Measurements from ENCODE around the gene XBP1. TPM values are rescaled to one million over a fixed set of nuclear protein-coding genes. Genes with fewer than 3 reads are reported as not detected.

XBP1 gene
- total and polyA plus RNA-seq, 10 of the 15 experiments (the other 5 are each of a cell fraction or from before 2014, with no cell fraction given) = 44.5 to 313 (median 149) TPM

- TF ChIP-seq ZSCAN29 (IDR thresholded peaks at IDR 0.05) (0 out of 2 replicates have a peak, but pooled peaks have one; percentile 34), CREB1 (IDR thresholded peaks at IDR 0.05; ENCODE audit: low read depth) (peak; percentile 83), ZBTB40 (IDR thresholded peaks at IDR 0.05; ENCODE audit: borderline replicate concordance) (peak; percentile 37; the same call in 1 of the 2 replicates), CEBPZ (IDR thresholded peaks at IDR 0.05; ENCODE audit: low read depth, low read length) (no peak), POLR2AphosphoS2 (IDR thresholded peaks at IDR 0.05; ENCODE audit: low read depth, low read length) (peak; percentile 88), MTA2 (IDR thresholded peaks at IDR 0.05; ENCODE audit: low read depth) (peak; percentile 32; the same call in 1 of the 2 replicates), SIN3A (IDR thresholded peaks at IDR 0.05; ENCODE audit: low read depth, low read length) (peak; percentile 67; the same call in 1 of the 2 replicates), USF2 (IDR thresholded peaks at IDR 0.05; ENCODE audit: borderline replicate concordance, low read depth, low read length) (no peak), GATAD2B (conservative IDR thresholded peaks at IDR 0.05; ENCODE audit: low read depth) (peak; percentile 89), RAD51 (IDR thresholded peaks at IDR 0.05) (no peak), MXI1 (IDR thresholded peaks at IDR 0.05; ENCODE audit: low read depth, low read length) (peak; percentile 90), RELB (IDR thresholded peaks at IDR 0.05; ENCODE audit: low read depth) (0 out of 2 replicates have a peak, but pooled peaks have one; percentile 40), EZH2 (IDR thresholded peaks at IDR 0.05; ENCODE audit: borderline replicate concordance, control insufficient read depth, low read depth, low read length) (no peak), BHLHE40 (IDR thresholded peaks at IDR 0.05; ENCODE audit: borderline replicate concordance in 1 of 2, low read depth in 2 of 2, low read length in 1 of 2) (peak in 1 of 2 experiments; percentile 67; a peak in 2 of 4 replicates), JUNB (IDR thresholded peaks at IDR 0.05) (no peak), ESRRA (IDR thresholded peaks at IDR 0.05; ENCODE audit: low read length) (0 out of 2 replicates have a peak, but pooled peaks have one; percentile 22), NFYB (IDR thresholded peaks at IDR 0.05; ENCODE audit: insufficient read depth, low read depth, low read length) (peak; percentile 75; the same call in 1 of the 2 replicates), TAF1 (IDR thresholded peaks at IDR 0.05; ENCODE audit: borderline replicate concordance, low read depth, low read length) (peak; percentile 92), BACH1 (IDR thresholded peaks at IDR 0.05; ENCODE audit: borderline replicate concordance) (peak; percentile 90)
Measured at GRCh38 chr22:28800308-28801041, at the start of gene XBP1 (continued).

Data from GM12878 (cell line).